Neural progenitor cell (in vitro differentiated cells): ENCODE data around the gene CCDC7. TPM values are rescaled to one million over a fixed set of nuclear protein-coding genes. Genes with fewer than 3 reads are reported as not detected.

ENCODE experiments used
- DNase-seq: peaks from one replicate; pipeline ENCODE4 v3.0.0-alpha.2; 2016; ENCODE audit warnings: low spot score
- H2AFZ ChIP-seq: fragments of 200-600 bp; sonication (generic); replicated peaks from 2 replicates; pipeline ENCODE4 v1.6.1; 2016; ENCODE audit warnings: antibody characterized with exemption
- H3F3A ChIP-seq: fragments of 200-600 bp; sonication (generic); 2 replicates; pipeline ENCODE4 v1.6.1; 2016; ENCODE audit warnings: antibody characterized with exemption, low read depth
- H3K27ac ChIP-seq: fragments of 200-600 bp; sonication (generic); 2 replicates; pipeline ENCODE4 v1.5.1; 2016; ENCODE audit warnings: mild to moderate bottlenecking
- H3K27me3 ChIP-seq: fragments of 200-600 bp; sonication (generic); 2 replicates; pipeline ENCODE4 v1.6.1; 2016; ENCODE audit warnings: mild to moderate bottlenecking, moderate library complexity
- H3K36me3 ChIP-seq: fragments of 200-600 bp; sonication (generic); 2 replicates; pipeline ENCODE4 v1.5.1; 2016
- H3K4me1 ChIP-seq: fragments of 200-600 bp; sonication (generic); 2 replicates; pipeline ENCODE4 v1.6.1; 2016; ENCODE audit warnings: mixed run types
- H3K4me2 ChIP-seq: fragments of 200-600 bp; sonication (generic); 2 replicates; pipeline ENCODE4 v1.6.1; 2016
- H3K4me3 ChIP-seq: fragments of 200-600 bp; sonication (generic); 2 replicates; pipeline ENCODE4 v1.5.1; 2016
- H3K79me2 ChIP-seq: fragments of 200-600 bp; sonication (generic); 2 replicates; pipeline ENCODE4 v1.6.1; 2016; ENCODE audit warnings: low read depth
- H3K9ac ChIP-seq: fragments of 200-600 bp; sonication (generic); 2 replicates; pipeline ENCODE4 v1.6.1; 2016
- H3K9me3 ChIP-seq: fragments of 200-600 bp; sonication (generic); 2 replicates; pipeline ENCODE4 v1.5.1; 2016; ENCODE audit warnings: low read depth
- H4K20me1 ChIP-seq: fragments of 200-600 bp; sonication (generic); 2 replicates; pipeline ENCODE4 v1.6.1; 2016; ENCODE audit warnings: low read depth
- H3K27ac Mint-ChIP-seq: 3 replicates; pipeline ENCODE4 v1.8.0; 2021; ENCODE audit warnings: mixed read lengths
- H3K27me3 Mint-ChIP-seq: 2 replicates; pipeline ENCODE4 v1.8.0; 2022; ENCODE audit warnings: low read depth, mild to moderate bottlenecking, inconsistent platforms, moderate library complexity, mixed read lengths; ENCODE audit not compliant: insufficient read depth
- H3K36me3 Mint-ChIP-seq: 3 replicates; pipeline ENCODE4 v1.8.0; 2021; ENCODE audit warnings: mixed read lengths
- H3K4me1 Mint-ChIP-seq: 3 replicates; pipeline ENCODE4 v1.8.0; 2021; ENCODE audit warnings: mixed read lengths
- H3K4me3 Mint-ChIP-seq: 3 replicates; pipeline ENCODE4 v1.8.0; 2021; ENCODE audit warnings: mild to moderate bottlenecking, moderate library complexity, mixed read lengths
- H3K9me3 Mint-ChIP-seq: 3 replicates; pipeline ENCODE4 v1.8.0; 2020; ENCODE audit warnings: mixed read lengths
- CTCF ChIP-seq: fragments of 200-600 bp; sonication (generic); IDR thresholded peaks from 2 replicates; pipeline ENCODE4 v1.5.1; 2017; ENCODE audit warnings: antibody characterized with exemption, mild to moderate bottlenecking
- EZH2 ChIP-seq: fragments of 200-600 bp; sonication (generic); IDR thresholded peaks from 2 replicates; pipeline ENCODE4 v1.6.1; 2017; ENCODE audit warnings: antibody characterized with exemption, mild to moderate bottlenecking, moderate library complexity
- EZH2phosphoT487 ChIP-seq: fragments of 200-600 bp; sonication (generic); IDR thresholded peaks from 2 replicates; pipeline ENCODE4 v1.6.1; 2017; ENCODE audit warnings: antibody characterized with exemption
- total RNA-seq: library from RNA; depleted of rRNA; stranded (reverse); fragments of >200 nt; gene quantifications from 2 replicates; pipeline ENCODE4 v1.2.3, GENCODE V29; 2015; ENCODE audit warnings: low replicate concordance

The CCDC7 gene
- total RNA-seq, 1 donor from 2014 or later = 6.9 TPM

- no peak for DNase-seq
- no peaks in the 10 kb centered on the region for H3F3A ChIP-seq
- H3K27me3 Mint-ChIP-seq = no peaks in the 10 kb centered on the region
- H3K4me3 Mint-ChIP-seq = no peak overlapping the region
- peaks cover 5% of the 10 kb centered on the region for H3K9me3 Mint-ChIP-seq
- H3K27ac ChIP-seq = no peak overlapping the region
- H3K4me3 ChIP-seq = no peak overlapping the region
- H4K20me1 ChIP-seq = no peaks in the 10 kb centered on the region
- TF ChIP-seq EZH2 (no peak), CTCF (no peak), EZH2phosphoT487 (no peak)
- H3K4me1 ChIP-seq = no peaks in the 10 kb centered on the region
- H3K4me2 ChIP-seq = no peak overlapping the region
- no peaks in the 10 kb centered on the region for H3K36me3 ChIP-seq
- H3K36me3 Mint-ChIP-seq = no peaks in the 10 kb centered on the region
- H3K79me2 ChIP-seq = no peaks in the 10 kb centered on the region
- H3K4me1 Mint-ChIP-seq = no peaks in the 10 kb centered on the region
- no peak overlapping the region for H3K9ac ChIP-seq
- no peaks in the 10 kb centered on the region for H3K27me3 ChIP-seq
- peaks cover 11% of the 10 kb centered on the region for H3K9me3 ChIP-seq
- no peak overlapping the region for H2AFZ ChIP-seq
- no peak overlapping the region for H3K27ac Mint-ChIP-seq
These were observed 176.0 kb downstream of the CCDC7 start for GRCh38 chr10:32621969-32622368.

- H3K4me3 Mint-ChIP-seq = no peak overlapping the region
- H3K4me2 ChIP-seq = no peak overlapping the region
- no peaks in the 10 kb centered on the region for H3F3A ChIP-seq
- H3K27me3 Mint-ChIP-seq = no peaks in the 10 kb centered on the region
- H3K79me2 ChIP-seq = no peaks in the 10 kb centered on the region
- peaks cover 11% of the 10 kb centered on the region for H3K9me3 ChIP-seq
- H3K4me3 ChIP-seq = no peak overlapping the region
- no peaks in the 10 kb centered on the region for H3K4me1 ChIP-seq
- no peaks in the 10 kb centered on the region for H3K36me3 Mint-ChIP-seq
- H3K27ac ChIP-seq = no peak overlapping the region
- no peak for TF ChIP-seq CTCF
- TF ChIP-seq EZH2 = no peak
- no peak for TF ChIP-seq EZH2phosphoT487
- no peaks in the 10 kb centered on the region for H4K20me1 ChIP-seq
- peaks cover 9% of the 10 kb centered on the region for H3K9me3 Mint-ChIP-seq
- no peak overlapping the region for H3K27ac Mint-ChIP-seq
- H3K36me3 ChIP-seq = no peaks in the 10 kb centered on the region
- no peak overlapping the region for H3K9ac ChIP-seq
- no peak for DNase-seq
- H2AFZ ChIP-seq = no peak overlapping the region
- no peaks in the 10 kb centered on the region for H3K27me3 ChIP-seq
- H3K4me1 Mint-ChIP-seq = no peaks in the 10 kb centered on the region
These were observed 176.5 kb downstream of the CCDC7 start for GRCh38 chr10:32622409-32622808.

GRCh38 chr10:32627183-32627582 is 181.2 kb downstream of the CCDC7 start:
- TF ChIP-seq CTCF = no peak
- no peak for TF ChIP-seq EZH2phosphoT487
- no peak for TF ChIP-seq EZH2
- Mint-ChIP-seq H3K9me3 (peaks cover 13% of the 10 kb centered on the region), H3K27me3 (no peaks in the 10 kb centered on the region), H3K36me3 (no peaks in the 10 kb centered on the region), H3K4me1 (peaks cover 9% of the 10 kb centered on the region), H3K4me3 (no peak overlapping the region), H3K27ac (no peak overlapping the region)
- Histone ChIP-seq H3K27ac (no peak overlapping the region), H3K9me3 (peaks cover 11% of the 10 kb centered on the region), H2AFZ (no peak overlapping the region), H3K79me2 (no peaks in the 10 kb centered on the region), H3K9ac (no peak overlapping the region), H3K36me3 (no peaks in the 10 kb centered on the region), H3K4me1 (peaks cover 23% of the 10 kb centered on the region), H3F3A (peaks cover 6% of the 10 kb centered on the region), H3K4me2 (no peak overlapping the region), H3K27me3 (no peaks in the 10 kb centered on the region), H3K4me3 (no peak overlapping the region), H4K20me1 (no peaks in the 10 kb centered on the region)
- no peak for DNase-seq
